ENCODE data around the gene CNR1.

DNA sequence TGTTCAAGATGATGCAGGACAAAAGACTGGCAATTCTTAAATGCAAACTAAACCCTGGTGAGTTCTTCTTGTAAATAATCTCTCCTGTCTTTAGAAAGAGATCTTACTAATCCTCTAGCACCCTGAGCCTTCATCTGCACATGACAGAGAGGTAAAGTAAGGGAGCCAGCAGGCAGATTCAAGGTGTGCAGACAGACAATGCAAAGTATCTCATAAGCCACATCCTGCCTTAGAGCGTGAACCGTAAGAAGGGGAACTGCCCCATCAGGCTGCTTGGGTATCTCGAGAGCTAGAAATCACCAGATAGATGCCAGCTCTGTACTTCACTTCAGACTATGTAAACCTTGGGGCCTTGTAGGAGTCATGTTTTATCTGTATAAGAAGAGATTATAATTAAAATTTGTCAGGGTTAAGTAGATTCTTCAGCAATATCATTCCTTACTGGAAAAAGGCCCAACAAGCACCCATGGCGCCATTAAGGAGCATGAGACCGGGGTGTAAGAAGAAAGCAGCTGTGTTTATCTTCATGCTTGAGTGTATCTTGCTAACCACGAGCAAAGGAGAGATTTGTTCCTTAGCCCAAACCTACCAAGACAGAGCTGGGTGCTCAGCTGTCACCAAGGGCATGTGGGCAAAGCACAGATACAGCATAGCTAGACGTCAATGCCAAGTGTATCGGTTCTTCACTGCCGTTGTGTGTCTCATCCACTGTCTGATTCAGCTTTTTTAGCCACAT, 24.4 kb downstream of the CNR1 start:
- TF ChIP-seq, protein P1, sequence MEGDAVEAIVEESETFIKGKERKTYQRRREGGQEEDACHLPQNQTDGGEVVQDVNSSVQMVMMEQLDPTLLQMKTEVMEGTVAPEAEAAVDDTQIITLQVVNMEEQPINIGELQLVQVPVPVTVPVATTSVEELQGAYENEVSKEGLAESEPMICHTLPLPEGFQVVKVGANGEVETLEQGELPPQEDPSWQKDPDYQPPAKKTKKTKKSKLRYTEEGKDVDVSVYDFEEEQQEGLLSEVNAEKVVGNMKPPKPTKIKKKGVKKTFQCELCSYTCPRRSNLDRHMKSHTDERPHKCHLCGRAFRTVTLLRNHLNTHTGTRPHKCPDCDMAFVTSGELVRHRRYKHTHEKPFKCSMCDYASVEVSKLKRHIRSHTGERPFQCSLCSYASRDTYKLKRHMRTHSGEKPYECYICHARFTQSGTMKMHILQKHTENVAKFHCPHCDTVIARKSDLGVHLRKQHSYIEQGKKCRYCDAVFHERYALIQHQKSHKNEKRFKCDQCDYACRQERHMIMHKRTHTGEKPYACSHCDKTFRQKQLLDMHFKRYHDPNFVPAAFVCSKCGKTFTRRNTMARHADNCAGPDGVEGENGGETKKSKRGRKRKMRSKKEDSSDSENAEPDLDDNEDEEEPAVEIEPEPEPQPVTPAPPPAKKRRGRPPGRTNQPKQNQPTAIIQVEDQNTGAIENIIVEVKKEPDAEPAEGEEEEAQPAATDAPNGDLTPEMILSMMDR (IDR thresholded peaks at IDR 0.05): no peak
- TF ChIP-seq POLR2A (IDR thresholded peaks at IDR 0.05): no peak

Measured in testis (tissue), 2 donors.